ENCODE results near the gene CLCNKB.
"Not testable (repeated sequence)": the region's sequence is repeated elsewhere in the genome, so short reads cannot be mapped to it uniquely, and the experiment has no call there.

CLCNKB gene

GRCh38 chr1:16039871-16040270, 3.7 kb upstream of the CLCNKB start:
- not testable (repeated sequence) for H3K4me1 ChIP-seq (ENCODE audit: insufficient read depth, low read length); H3K9me3 ChIP-seq (ENCODE audit: insufficient read depth, low read depth, low read length); H3K27ac ChIP-seq (ENCODE audit: low read depth, low read length); H3K36me3 ChIP-seq (ENCODE audit: insufficient read depth, low read length); H3K4me3 ChIP-seq (ENCODE audit: low read length); H3K9ac ChIP-seq (ENCODE audit: low read depth, low read length); H3K27me3 ChIP-seq (ENCODE audit: insufficient read depth, low read length)
- WGBS: 89% methylated on average over 8 of the region's 8 CpGs

- Histone ChIP-seq H3K4me1 (ENCODE audit: insufficient read depth, low read length) (no peaks in the 10 kb centered on the region), H3K4me3 (ENCODE audit: low read length) (no peak overlapping the region), H3K27ac (ENCODE audit: low read depth, low read length) (no peak overlapping the region), H3K27me3 (ENCODE audit: insufficient read depth, low read length) (no peaks in the 10 kb centered on the region), H3K9ac (ENCODE audit: low read depth, low read length) (no peak overlapping the region), H3K36me3 (ENCODE audit: insufficient read depth, low read length) (no peaks in the 10 kb centered on the region), H3K9me3 (ENCODE audit: insufficient read depth, low read depth, low read length) (no peaks in the 10 kb centered on the region)
- WGBS: 89% methylated on average over 8 of the region's 8 CpGs
Measured at GRCh38 chr1:16041200-16041599, 2.4 kb upstream of the CLCNKB start.

GRCh38 chr1:16042096-16042495, 1.5 kb upstream of the CLCNKB start:
- WGBS: 91% methylated on average over 9 of the region's 9 CpGs
- Histone ChIP-seq H3K9ac (ENCODE audit: low read depth, low read length) (no peak overlapping the region), H3K9me3 (ENCODE audit: insufficient read depth, low read depth, low read length) (no peaks in the 10 kb centered on the region), H3K27ac (ENCODE audit: low read depth, low read length) (no peak overlapping the region), H3K27me3 (ENCODE audit: insufficient read depth, low read length) (no peaks in the 10 kb centered on the region), H3K36me3 (ENCODE audit: insufficient read depth, low read length) (no peaks in the 10 kb centered on the region), H3K4me1 (ENCODE audit: insufficient read depth, low read length) (no peaks in the 10 kb centered on the region), H3K4me3 (ENCODE audit: low read length) (no peak overlapping the region)

GRCh38 chr1:16042654-16043053, 928 bp upstream of the CLCNKB start:
- H3K27me3 ChIP-seq (ENCODE audit: insufficient read depth, low read length); H3K9me3 ChIP-seq (ENCODE audit: insufficient read depth, low read depth, low read length); H3K9ac ChIP-seq (ENCODE audit: low read depth, low read length); H3K27ac ChIP-seq (ENCODE audit: low read depth, low read length); H3K4me1 ChIP-seq (ENCODE audit: insufficient read depth, low read length); H3K36me3 ChIP-seq (ENCODE audit: insufficient read depth, low read length); H3K4me3 ChIP-seq (ENCODE audit: low read length): not testable (repeated sequence)
- 87% methylated on average over 8 of the region's 9 CpGs for WGBS

- Histone ChIP-seq H3K4me1 (ENCODE audit: insufficient read depth, low read length) (no peaks in the 10 kb centered on the region), H3K36me3 (ENCODE audit: insufficient read depth, low read length) (no peaks in the 10 kb centered on the region), H3K9me3 (ENCODE audit: insufficient read depth, low read depth, low read length) (no peaks in the 10 kb centered on the region), H3K4me3 (ENCODE audit: low read length) (no peak overlapping the region), H3K27me3 (ENCODE audit: insufficient read depth, low read length) (no peaks in the 10 kb centered on the region), H3K27ac (ENCODE audit: low read depth, low read length) (no peak overlapping the region), H3K9ac (ENCODE audit: low read depth, low read length) (no peak overlapping the region)
- 89% methylated on average over 5 of the region's 5 CpGs for WGBS
Measured at GRCh38 chr1:16043950-16044349, 368 bp downstream of the CLCNKB start.

- H3K4me1 ChIP-seq (ENCODE audit: insufficient read depth, low read length): no peaks in the 10 kb centered on the region
- no peaks in the 10 kb centered on the region for H3K27me3 ChIP-seq (ENCODE audit: insufficient read depth, low read length)
- no peak overlapping the region for H3K27ac ChIP-seq (ENCODE audit: low read depth, low read length)
- WGBS: 77% methylated on average over 7 of the region's 7 CpGs
- H3K36me3 ChIP-seq (ENCODE audit: insufficient read depth, low read length): no peaks in the 10 kb centered on the region
- H3K9ac ChIP-seq (ENCODE audit: low read depth, low read length): no peak overlapping the region
- H3K9me3 ChIP-seq (ENCODE audit: insufficient read depth, low read depth, low read length): no peaks in the 10 kb centered on the region
- H3K4me3 ChIP-seq (ENCODE audit: low read length): no peak overlapping the region
Measured at GRCh38 chr1:16046842-16047241, 3.3 kb downstream of the CLCNKB start.

GRCh38 chr1:16047791-16048475, 4.4 kb downstream of the CLCNKB start:
- H3K9me3 ChIP-seq (ENCODE audit: insufficient read depth, low read depth, low read length): no peaks in the 10 kb centered on the region
- 64% methylated on average over 16 of the region's 19 CpGs for WGBS
- no peaks in the 10 kb centered on the region for H3K4me1 ChIP-seq (ENCODE audit: insufficient read depth, low read length)
- peak overlapping the region; percentile 58 for H3K4me3 ChIP-seq (ENCODE audit: low read length)
- no peaks in the 10 kb centered on the region for H3K36me3 ChIP-seq (ENCODE audit: insufficient read depth, low read length)
- no peak overlapping the region for H3K9ac ChIP-seq (ENCODE audit: low read depth, low read length)
- no peaks in the 10 kb centered on the region for H3K27me3 ChIP-seq (ENCODE audit: insufficient read depth, low read length)
- no peak overlapping the region for H3K27ac ChIP-seq (ENCODE audit: low read depth, low read length)

- peak overlapping the region; percentile 58; the same call in 1 of the 2 replicates for H3K9ac ChIP-seq (ENCODE audit: low read depth, low read length)
- no peaks in the 10 kb centered on the region for H3K4me1 ChIP-seq (ENCODE audit: insufficient read depth, low read length)
- no peaks in the 10 kb centered on the region for H3K27me3 ChIP-seq (ENCODE audit: insufficient read depth, low read length)
- peak overlapping the region; percentile 38; the same call in 1 of the 2 replicates for H3K27ac ChIP-seq (ENCODE audit: low read depth, low read length)
- no peaks in the 10 kb centered on the region for H3K36me3 ChIP-seq (ENCODE audit: insufficient read depth, low read length)
- 2% methylated on average over 24 of the region's 25 CpGs for WGBS
- H3K4me3 ChIP-seq (ENCODE audit: low read length): peak overlapping the region; percentile 58
- H3K9me3 ChIP-seq (ENCODE audit: insufficient read depth, low read depth, low read length): no peaks in the 10 kb centered on the region
Measured at GRCh38 chr1:16048573-16049189, 5.1 kb downstream of the CLCNKB start.

- Histone ChIP-seq H3K27me3 (ENCODE audit: insufficient read depth, low read length) (no peaks in the 10 kb centered on the region), H3K4me1 (ENCODE audit: insufficient read depth, low read length) (no peaks in the 10 kb centered on the region), H3K9ac (ENCODE audit: low read depth, low read length) (no peak overlapping the region), H3K36me3 (ENCODE audit: insufficient read depth, low read length) (no peaks in the 10 kb centered on the region), H3K27ac (ENCODE audit: low read depth, low read length) (no peak overlapping the region), H3K9me3 (ENCODE audit: insufficient read depth, low read depth, low read length) (no peaks in the 10 kb centered on the region), H3K4me3 (ENCODE audit: low read length) (no peak overlapping the region)
- WGBS: 71% methylated on average over 5 of the region's 7 CpGs
Measured at GRCh38 chr1:16050328-16050727, 6.7 kb downstream of the CLCNKB start.

GRCh38 chr1:16051039-16051438, 7.5 kb downstream of the CLCNKB start:
- H3K27ac ChIP-seq (ENCODE audit: low read depth, low read length): no peak overlapping the region
- H3K4me3 ChIP-seq (ENCODE audit: low read length): no peak overlapping the region
- H3K9me3 ChIP-seq (ENCODE audit: insufficient read depth, low read depth, low read length): no peaks in the 10 kb centered on the region
- WGBS: 96% methylated on average over 3 of the region's 3 CpGs
- no peaks in the 10 kb centered on the region for H3K36me3 ChIP-seq (ENCODE audit: insufficient read depth, low read length)
- no peaks in the 10 kb centered on the region for H3K27me3 ChIP-seq (ENCODE audit: insufficient read depth, low read length)
- no peak overlapping the region for H3K9ac ChIP-seq (ENCODE audit: low read depth, low read length)
- peaks cover 3% of the 10 kb centered on the region; the same call in 1 of the 2 replicates for H3K4me1 ChIP-seq (ENCODE audit: insufficient read depth, low read length)

- not testable (repeated sequence) for H3K27ac ChIP-seq (ENCODE audit: low read depth, low read length); H3K9me3 ChIP-seq (ENCODE audit: insufficient read depth, low read depth, low read length); H3K36me3 ChIP-seq (ENCODE audit: insufficient read depth, low read length); H3K4me3 ChIP-seq (ENCODE audit: low read length); H3K9ac ChIP-seq (ENCODE audit: low read depth, low read length); H3K27me3 ChIP-seq (ENCODE audit: insufficient read depth, low read length); H3K4me1 ChIP-seq (ENCODE audit: insufficient read depth, low read length)
- 95% methylated on average over 12 of the region's 12 CpGs for WGBS
Measured at GRCh38 chr1:16051949-16052348, 8.4 kb downstream of the CLCNKB start.
